ENCODE measurements around the gene HPCAL1.

The HPCAL1 gene

GRCh38 chr2:10469301-10469700 lies 166.6 kb downstream of the HPCAL1 start:
- DNase-seq: no peak
- intact Hi-C loops (cut with DNase I): no loop called here

DNA sequence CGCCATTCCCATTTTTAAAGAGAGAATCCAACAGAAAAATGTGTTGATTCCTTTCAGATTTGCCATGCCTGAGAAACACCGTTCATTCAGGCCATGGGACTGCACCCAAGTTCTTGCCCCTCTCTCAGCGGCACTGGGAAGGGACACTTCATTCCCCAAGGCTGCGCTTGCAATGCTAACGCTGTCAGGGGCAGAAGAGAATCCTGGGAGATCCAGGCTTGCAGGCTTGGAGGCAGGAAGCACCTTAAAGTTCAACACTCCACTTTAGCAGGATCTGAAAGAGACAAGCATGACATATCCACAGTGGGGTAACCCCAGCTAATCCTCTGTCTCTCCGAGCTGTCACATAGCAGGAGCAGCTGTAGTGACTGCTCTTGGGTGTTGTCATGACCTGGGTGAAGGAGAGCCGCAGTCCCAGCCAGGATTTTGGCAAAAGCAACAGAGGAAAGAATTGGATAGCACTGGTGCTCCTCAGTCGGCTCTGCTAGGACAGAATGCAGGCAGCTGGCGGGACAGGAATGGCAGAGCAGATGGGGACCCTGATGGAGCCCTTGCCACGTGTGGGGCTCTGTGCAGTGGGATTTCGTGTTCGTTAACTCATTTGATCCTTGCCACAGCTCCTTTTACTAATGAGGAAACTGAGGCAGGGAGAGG lies 167.4 kb downstream of the HPCAL1 start:
- no peak for DNase-seq
- intact Hi-C loops (cut with DNase I): no loop called here

GRCh38 chr2:10471046-10471571 lies 168.4 kb downstream of the HPCAL1 start:
- intact Hi-C loops (cut with DNase I): no loop called here
- no peak for DNase-seq

DNA sequence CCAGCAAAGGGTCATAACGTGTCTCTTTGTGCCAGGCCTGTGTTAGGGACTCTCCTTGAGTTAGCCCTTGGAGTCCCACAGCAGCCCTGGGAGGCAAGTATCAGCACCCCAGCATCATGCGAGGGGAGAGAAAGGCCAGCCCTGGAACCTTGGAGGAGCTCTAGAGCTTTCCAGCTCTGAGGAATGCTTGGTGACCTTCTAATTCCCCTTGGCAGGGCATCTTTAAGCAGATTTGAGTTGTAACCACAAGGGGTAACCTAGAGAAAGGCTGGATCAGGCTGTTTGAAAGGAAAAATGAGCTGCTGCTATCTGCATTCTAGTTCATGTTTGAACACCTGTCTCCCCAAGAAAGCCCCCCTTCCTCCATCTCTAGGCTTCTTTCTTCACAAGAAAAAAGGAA lies 169.3 kb downstream of the HPCAL1 start:
- DNase-seq: no peak
- intact Hi-C loops (cut with DNase I): no loop called here

DNA sequence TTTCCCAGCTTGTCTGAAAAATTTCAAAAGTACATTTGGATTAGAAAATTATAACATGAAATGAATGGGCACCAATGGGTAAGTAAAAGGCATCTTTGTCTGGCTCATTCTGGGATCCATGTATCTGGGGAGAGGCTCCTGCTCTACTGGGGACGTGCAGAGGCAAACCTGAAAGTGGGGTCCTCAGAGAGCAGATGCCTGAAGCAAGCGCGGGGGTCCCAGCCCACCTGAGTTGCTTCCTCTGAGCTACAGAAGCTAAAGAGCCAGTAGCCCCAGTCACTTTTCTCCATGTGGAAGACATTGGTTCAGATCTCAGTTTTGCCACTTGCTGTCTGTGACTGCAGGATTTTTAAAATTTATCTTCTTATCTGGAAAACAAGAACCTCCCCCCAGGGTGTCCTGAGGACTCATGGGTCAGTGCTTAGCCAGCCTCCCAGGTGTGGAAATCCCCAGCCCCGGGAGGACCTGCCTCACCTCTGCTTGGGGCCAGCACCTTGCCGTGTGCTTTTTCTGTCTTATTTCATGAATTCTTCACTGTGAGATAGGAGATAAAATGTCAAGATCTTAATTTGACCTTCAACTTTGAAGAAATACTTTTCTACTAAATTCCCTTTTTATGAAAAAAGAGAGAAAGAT lies 170.5 kb downstream of the HPCAL1 start:
- no peak for DNase-seq
- intact Hi-C loops (cut with DNase I): no loop called here

- intact Hi-C loops (cut with DNase I): no loop called here
- DNase-seq: no peak
Measured at GRCh38 chr2:10475221-10475722, 172.6 kb downstream of the HPCAL1 start.

- no peak for DNase-seq
- intact Hi-C loops (cut with DNase I): no loop called here
Measured at GRCh38 chr2:10475811-10476660, 173.3 kb downstream of the HPCAL1 start.

GRCh38 chr2:10476723-10477442 lies 174.2 kb downstream of the HPCAL1 start:
- intact Hi-C loops (cut with DNase I): no loop called here
- DNase-seq: no peak

Data from head of caudate nucleus (tissue), 42 donors.